ENCODE results near the gene DFFB.
A peak's percentile ranks its signal among the peaks of the same experiment; 100 is the strongest.

Gene DFFB

DNA sequence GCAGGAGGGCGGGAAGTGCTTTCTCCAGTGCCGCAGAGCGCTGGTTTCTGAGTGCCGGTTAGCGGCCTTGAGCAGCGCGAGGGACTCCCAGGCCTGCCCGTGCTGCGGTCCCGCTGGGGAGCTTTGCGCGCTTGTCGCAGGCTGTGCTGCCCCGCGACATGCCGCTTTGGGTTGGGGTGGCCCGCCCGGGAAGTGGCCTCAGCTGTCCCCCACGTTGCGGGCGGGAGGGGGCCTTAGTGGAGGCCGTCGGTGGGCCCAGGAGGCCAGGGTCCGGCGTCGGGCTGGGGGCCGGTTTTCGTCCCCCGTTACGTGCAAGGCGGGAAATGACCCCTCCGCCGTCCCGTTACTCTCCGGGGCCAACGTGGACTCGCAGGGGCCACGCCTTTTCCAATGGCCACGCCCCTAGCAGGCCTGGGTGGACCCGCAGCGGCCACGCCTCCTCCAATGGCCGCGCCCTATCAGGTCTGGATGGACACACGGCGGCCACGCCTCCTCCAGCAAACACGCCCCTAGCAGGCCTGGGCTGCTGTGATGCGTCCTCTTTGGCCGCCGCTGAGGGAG lies 43.8 kb downstream of the DFFB start:
- no peaks in the 10 kb centered on the region for H3K9me3 ChIP-seq (ENCODE audit: control insufficient read depth in 2 of 2, low read length in 2 of 2)
- peak overlapping the region; percentile 63 to 89 for H3K9ac ChIP-seq (ENCODE audit: low read depth in 1 of 2, low read length in 2 of 2)
- no peaks in the 10 kb centered on the region for H3K27me3 ChIP-seq (ENCODE audit: control insufficient read depth in 2 of 2, insufficient read depth in 2 of 2, low read length in 2 of 2)
- peaks cover 6 to 13% of the 10 kb centered on the region in 2 donors for H3K4me1 ChIP-seq (ENCODE audit: control insufficient read depth in 2 of 2, insufficient read depth in 2 of 2, low read length in 2 of 2)
- H3K4me3 ChIP-seq (ENCODE audit: low read length in 2 of 2): peak overlapping the region; percentile 88 to 96
- no peaks in the 10 kb centered on the region for H3K36me3 ChIP-seq (ENCODE audit: control insufficient read depth in 2 of 2, insufficient read depth in 2 of 2, low read length in 2 of 2)
- H3K27ac ChIP-seq (ENCODE audit: low read depth in 2 of 2, low read length in 2 of 2): peak overlapping the region; percentile 96 to 97

DNA sequence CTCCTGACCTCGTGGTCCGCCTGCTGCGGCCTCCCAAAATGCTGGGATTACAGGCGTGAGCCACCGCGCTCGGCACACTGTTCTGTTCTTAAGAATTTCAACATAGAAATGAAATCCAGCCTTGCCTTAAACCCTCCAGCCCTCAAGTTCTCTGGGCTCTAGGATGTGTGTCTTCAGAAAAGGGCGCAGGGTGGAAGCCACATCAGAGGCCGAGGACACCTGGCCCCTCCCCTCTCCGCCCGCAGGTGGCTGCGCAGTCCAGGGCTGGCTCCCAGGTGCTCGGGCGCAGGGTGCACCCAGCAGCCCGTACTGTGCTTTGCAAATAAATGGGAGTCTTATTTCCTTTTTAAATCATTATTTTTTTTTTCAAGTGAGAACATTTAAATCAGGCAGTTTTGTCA lies 44.8 kb downstream of the DFFB start:
- H3K36me3 ChIP-seq (ENCODE audit: control insufficient read depth in 2 of 2, insufficient read depth in 2 of 2, low read length in 2 of 2): no peaks in the 10 kb centered on the region
- H3K27ac ChIP-seq (ENCODE audit: low read depth in 2 of 2, low read length in 2 of 2): no peak overlapping the region
- peaks cover 6 to 13% of the 10 kb centered on the region in 2 donors for H3K4me1 ChIP-seq (ENCODE audit: control insufficient read depth in 2 of 2, insufficient read depth in 2 of 2, low read length in 2 of 2)
- no peaks in the 10 kb centered on the region for H3K27me3 ChIP-seq (ENCODE audit: control insufficient read depth in 2 of 2, insufficient read depth in 2 of 2, low read length in 2 of 2)
- H3K4me3 ChIP-seq (ENCODE audit: low read length in 2 of 2): no peak overlapping the region
- H3K9ac ChIP-seq (ENCODE audit: low read depth in 1 of 2, low read length in 2 of 2): no peak overlapping the region
- H3K9me3 ChIP-seq (ENCODE audit: control insufficient read depth in 2 of 2, low read length in 2 of 2): no peaks in the 10 kb centered on the region

DNA sequence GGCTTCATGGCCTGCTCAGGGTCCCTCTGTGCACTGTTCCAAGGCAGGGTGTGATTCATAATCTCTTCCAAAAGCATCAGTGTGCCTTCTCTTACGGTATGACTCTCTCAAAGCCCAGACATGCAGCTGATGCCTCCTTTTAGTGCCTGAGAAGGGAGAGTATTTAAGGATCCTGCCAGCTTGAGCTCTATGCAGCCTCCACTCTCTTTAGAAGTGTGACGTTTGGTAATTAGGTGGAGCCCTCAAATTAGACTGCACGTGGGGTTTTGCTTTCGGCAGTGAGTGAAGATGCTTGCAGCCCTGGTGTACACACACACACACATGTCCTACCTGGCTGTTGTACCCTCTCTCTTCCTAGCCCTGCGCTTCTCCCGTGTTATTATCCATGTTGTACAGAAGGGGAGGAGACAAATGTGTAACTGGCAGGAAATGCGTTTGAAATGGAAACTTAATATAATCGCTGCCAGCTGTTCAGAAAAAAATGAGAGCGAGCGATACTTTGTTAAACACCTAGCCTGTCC lies 45.4 kb downstream of the DFFB start:
- Histone ChIP-seq H3K4me1 (ENCODE audit: control insufficient read depth in 2 of 2, insufficient read depth in 2 of 2, low read length in 2 of 2) (peaks cover 6 to 13% of the 10 kb centered on the region in 2 donors), H3K9ac (ENCODE audit: low read depth in 1 of 2, low read length in 2 of 2) (no peak overlapping the region), H3K27me3 (ENCODE audit: control insufficient read depth in 2 of 2, insufficient read depth in 2 of 2, low read length in 2 of 2) (no peaks in the 10 kb centered on the region), H3K9me3 (ENCODE audit: control insufficient read depth in 2 of 2, low read length in 2 of 2) (no peaks in the 10 kb centered on the region), H3K4me3 (ENCODE audit: low read length in 2 of 2) (no peak overlapping the region), H3K36me3 (ENCODE audit: control insufficient read depth in 2 of 2, insufficient read depth in 2 of 2, low read length in 2 of 2) (no peaks in the 10 kb centered on the region), H3K27ac (ENCODE audit: low read depth in 2 of 2, low read length in 2 of 2) (no peak overlapping the region)

DNA sequence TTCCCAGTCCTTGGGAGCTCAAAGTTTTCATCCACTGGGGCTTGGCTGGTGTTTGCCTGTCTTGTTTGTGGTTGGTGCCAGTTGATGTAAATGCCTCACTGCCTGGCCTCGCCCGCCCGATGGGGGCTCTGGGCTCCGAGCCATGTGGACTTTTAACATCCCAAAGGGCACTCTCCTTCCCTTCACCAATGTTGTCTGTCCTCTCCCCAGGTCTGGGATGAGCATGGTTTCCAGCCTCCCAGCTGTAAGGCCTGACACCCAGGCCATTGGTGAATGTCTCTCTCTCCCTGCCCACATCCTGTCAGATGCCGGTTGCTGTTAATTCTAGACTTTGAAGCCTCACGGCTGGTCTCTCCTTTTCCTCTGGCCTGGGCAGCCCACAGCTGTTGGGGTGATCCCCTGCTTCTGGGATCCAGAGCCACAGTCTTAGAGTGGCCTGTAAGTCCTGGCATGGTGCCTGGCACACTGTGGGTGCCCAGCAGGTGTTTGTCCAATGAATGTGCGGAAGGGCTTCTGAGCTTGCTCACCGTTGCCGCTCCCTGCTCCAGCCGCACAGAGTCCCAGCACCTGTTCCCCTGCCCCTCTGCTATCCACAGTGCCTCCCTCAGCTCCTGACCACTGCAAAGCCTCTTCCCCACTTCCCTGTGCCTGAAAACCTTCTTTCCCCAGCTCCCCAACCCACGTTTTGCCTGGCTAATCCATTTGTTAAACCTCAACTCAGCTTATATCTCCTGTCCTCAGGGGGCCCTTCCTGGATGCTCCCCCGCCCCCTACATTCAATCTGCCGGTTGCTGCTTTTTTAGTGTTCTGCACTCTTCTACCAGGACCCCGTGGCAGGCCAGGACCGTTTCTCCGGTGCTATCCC lies 46.1 kb downstream of the DFFB start:
- no peak overlapping the region for H3K9ac ChIP-seq (ENCODE audit: low read depth in 1 of 2, low read length in 2 of 2)
- no peaks in the 10 kb centered on the region for H3K36me3 ChIP-seq (ENCODE audit: control insufficient read depth in 2 of 2, insufficient read depth in 2 of 2, low read length in 2 of 2)
- no peaks in the 10 kb centered on the region for H3K27me3 ChIP-seq (ENCODE audit: control insufficient read depth in 2 of 2, insufficient read depth in 2 of 2, low read length in 2 of 2)
- H3K4me1 ChIP-seq (ENCODE audit: control insufficient read depth in 2 of 2, insufficient read depth in 2 of 2, low read length in 2 of 2): peaks cover 6 to 13% of the 10 kb centered on the region in 2 donors
- H3K27ac ChIP-seq (ENCODE audit: low read depth in 2 of 2, low read length in 2 of 2): no peak overlapping the region
- H3K9me3 ChIP-seq (ENCODE audit: control insufficient read depth in 2 of 2, low read length in 2 of 2): no peaks in the 10 kb centered on the region
- no peak overlapping the region for H3K4me3 ChIP-seq (ENCODE audit: low read length in 2 of 2)

DNA sequence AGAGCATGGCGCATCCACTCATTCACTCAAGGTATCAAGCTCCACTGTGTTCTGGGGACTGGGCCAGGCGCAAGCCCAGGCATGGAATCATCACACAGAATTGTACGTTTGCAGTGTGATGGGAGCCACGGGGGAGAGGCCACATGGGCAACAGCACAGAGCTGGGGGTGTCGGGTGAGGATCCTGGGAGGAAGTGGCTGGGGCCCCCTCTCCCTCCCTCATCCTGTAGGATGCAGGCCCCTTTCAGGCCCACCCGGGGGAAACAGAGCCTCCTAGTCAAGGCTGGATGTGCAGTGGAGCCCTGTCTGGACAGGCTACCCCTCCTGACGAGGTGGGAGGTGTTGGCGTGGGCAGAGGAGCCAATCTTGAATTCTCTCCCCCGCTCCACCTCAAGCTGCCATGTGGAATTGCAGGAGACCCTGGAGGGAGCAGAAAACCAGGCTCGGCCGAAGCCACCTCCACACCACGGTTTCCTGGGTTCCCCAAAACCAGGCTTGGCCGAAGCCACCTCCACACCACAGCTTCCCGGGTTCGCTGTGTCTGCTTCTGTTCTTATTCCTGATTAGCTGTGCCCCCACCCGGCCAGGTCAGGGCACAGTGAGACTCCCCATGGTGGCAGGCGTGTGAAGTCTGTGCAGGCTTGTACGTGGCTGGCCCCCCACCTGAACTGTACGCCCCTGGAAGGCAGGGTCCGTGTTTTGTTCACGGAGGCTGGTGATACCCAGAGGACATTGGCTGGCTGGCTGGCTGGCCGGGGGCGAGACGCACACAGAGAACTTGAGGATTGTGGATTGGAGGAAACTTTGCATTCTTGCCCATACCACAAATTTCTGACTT lies 46.9 kb downstream of the DFFB start:
- Histone ChIP-seq H3K27me3 (ENCODE audit: control insufficient read depth in 2 of 2, insufficient read depth in 2 of 2, low read length in 2 of 2) (no peaks in the 10 kb centered on the region), H3K4me3 (ENCODE audit: low read length in 2 of 2) (no peak overlapping the region), H3K36me3 (ENCODE audit: control insufficient read depth in 2 of 2, insufficient read depth in 2 of 2, low read length in 2 of 2) (no peaks in the 10 kb centered on the region), H3K9me3 (ENCODE audit: control insufficient read depth in 2 of 2, low read length in 2 of 2) (no peaks in the 10 kb centered on the region), H3K4me1 (ENCODE audit: control insufficient read depth in 2 of 2, insufficient read depth in 2 of 2, low read length in 2 of 2) (peaks cover 5 to 13% of the 10 kb centered on the region in 2 donors), H3K27ac (ENCODE audit: low read depth in 2 of 2, low read length in 2 of 2) (no peak overlapping the region), H3K9ac (ENCODE audit: low read depth in 1 of 2, low read length in 2 of 2) (no peak overlapping the region)

DNA sequence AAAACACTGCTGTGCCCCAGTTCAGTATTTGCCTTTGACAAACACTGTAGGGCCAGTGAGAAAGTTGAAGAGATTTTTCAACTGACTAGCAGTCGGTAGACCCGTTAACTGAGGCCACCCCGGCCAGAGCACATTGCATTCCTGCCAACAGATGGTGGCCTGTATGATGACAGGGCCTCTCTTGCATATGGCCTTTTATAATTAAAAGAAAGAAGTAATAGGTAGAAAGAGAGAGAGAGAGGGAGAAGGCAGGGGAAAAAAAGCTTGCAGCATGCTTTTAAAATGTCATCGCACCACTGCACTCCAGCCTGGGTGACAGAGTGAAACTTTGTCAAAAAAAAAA lies 47.5 kb downstream of the DFFB start:
- H3K9ac ChIP-seq (ENCODE audit: low read depth in 1 of 2, low read length in 2 of 2): no peak overlapping the region
- H3K27ac ChIP-seq (ENCODE audit: low read depth in 2 of 2, low read length in 2 of 2): no peak overlapping the region
- H3K4me1 ChIP-seq (ENCODE audit: control insufficient read depth in 2 of 2, insufficient read depth in 2 of 2, low read length in 2 of 2): peaks cover 2 to 8% of the 10 kb centered on the region in 2 donors

DNA sequence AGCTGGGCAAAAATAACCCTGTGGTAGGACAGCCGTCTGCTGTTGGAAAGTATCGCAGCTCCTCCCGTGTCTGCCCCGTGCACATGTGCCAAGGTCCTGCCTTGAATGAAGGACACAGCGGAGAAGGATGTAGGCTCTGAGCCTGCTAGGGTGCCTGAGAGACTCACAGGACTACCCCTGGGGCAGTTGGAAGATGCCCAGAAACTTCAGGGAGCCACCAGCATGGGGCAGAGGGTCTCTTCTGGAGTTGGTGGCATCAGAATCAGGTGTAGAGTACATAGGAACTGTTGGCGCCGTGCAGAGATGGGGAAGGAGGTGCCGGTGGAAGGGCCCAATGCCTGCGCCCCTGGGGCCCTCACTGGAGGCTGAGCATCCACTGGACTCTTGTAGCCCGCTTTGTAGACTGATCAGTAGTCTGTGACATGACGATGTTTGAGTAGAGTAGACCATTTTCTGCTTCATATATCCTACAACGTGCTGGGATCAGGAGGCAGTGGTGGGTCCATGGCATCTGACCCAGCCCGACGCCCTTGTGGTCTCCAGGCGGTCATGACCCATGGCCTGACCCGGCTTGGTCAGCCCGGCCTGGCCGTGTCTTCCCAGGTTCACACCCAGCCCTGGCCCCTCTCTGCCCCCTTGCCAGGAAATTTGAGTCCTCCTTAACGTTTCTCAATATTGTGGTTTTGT lies 48.1 kb downstream of the DFFB start:
- H3K4me3 ChIP-seq (ENCODE audit: low read length in 2 of 2): no peak overlapping the region
- no peak overlapping the region for H3K27ac ChIP-seq (ENCODE audit: low read depth in 2 of 2, low read length in 2 of 2)
- H3K9me3 ChIP-seq (ENCODE audit: control insufficient read depth in 2 of 2, low read length in 2 of 2): no peaks in the 10 kb centered on the region
- H3K4me1 ChIP-seq (ENCODE audit: control insufficient read depth in 2 of 2, insufficient read depth in 2 of 2, low read length in 2 of 2): peaks cover 2 to 8% of the 10 kb centered on the region in 2 donors
- no peaks in the 10 kb centered on the region for H3K27me3 ChIP-seq (ENCODE audit: control insufficient read depth in 2 of 2, insufficient read depth in 2 of 2, low read length in 2 of 2)
- H3K36me3 ChIP-seq (ENCODE audit: control insufficient read depth in 2 of 2, insufficient read depth in 2 of 2, low read length in 2 of 2): no peaks in the 10 kb centered on the region
- H3K9ac ChIP-seq (ENCODE audit: low read depth in 1 of 2, low read length in 2 of 2): no peak overlapping the region

More for the DNA sequence above, 47.5 kb downstream of the DFFB start:
- Histone ChIP-seq H3K4me3 (ENCODE audit: low read length in 2 of 2) (no peak overlapping the region), H3K36me3 (ENCODE audit: control insufficient read depth in 2 of 2, insufficient read depth in 2 of 2, low read length in 2 of 2) (no peaks in the 10 kb centered on the region), H3K27me3 (ENCODE audit: control insufficient read depth in 2 of 2, insufficient read depth in 2 of 2, low read length in 2 of 2) (no peaks in the 10 kb centered on the region), H3K9me3 (ENCODE audit: control insufficient read depth in 2 of 2, low read length in 2 of 2) (no peaks in the 10 kb centered on the region)

DNA sequence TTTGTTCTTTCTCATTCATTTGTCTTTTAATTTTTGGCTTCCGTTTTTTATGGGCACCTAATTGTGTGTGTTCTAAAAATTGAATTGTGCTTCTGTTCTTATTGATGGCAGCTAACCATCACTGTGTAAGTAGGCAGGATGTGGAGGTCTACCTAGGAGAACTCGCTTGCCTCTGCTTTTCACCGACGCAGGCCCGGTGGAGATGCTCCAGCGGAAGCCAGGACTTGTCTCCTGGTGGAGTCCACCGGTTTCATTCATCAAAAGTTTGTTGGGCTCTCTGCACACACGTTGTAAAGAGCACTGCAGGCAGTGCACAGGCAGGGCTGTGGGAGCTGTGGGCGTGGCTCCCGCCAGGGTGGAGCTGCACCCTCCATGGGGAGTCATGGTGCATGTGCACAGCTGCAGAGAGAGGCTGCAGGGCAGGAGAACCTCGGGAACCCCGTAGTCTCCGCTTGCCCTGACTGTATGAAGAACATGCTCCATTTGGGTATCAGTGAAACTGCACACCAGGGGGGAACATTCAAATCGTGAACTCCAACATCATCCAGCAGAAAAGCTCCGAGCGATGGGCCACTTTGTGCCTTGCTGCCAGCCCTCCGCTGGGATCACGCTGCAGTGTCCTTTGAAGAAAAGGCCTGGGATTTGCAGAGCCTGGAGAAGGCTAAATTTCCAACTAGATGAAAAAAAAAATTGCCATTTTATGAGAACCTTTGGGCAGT lies 48.8 kb downstream of the DFFB start:
- Histone ChIP-seq H3K9ac (ENCODE audit: low read depth in 1 of 2, low read length in 2 of 2) (no peak overlapping the region), H3K27me3 (ENCODE audit: control insufficient read depth in 2 of 2, insufficient read depth in 2 of 2, low read length in 2 of 2) (peaks cover 0 to under 1% of the 10 kb centered on the region in 2 donors), H3K4me1 (ENCODE audit: control insufficient read depth in 2 of 2, insufficient read depth in 2 of 2, low read length in 2 of 2) (peaks cover 2 to 14% of the 10 kb centered on the region in 2 donors), H3K27ac (ENCODE audit: low read depth in 2 of 2, low read length in 2 of 2) (no peak overlapping the region), H3K36me3 (ENCODE audit: control insufficient read depth in 2 of 2, insufficient read depth in 2 of 2, low read length in 2 of 2) (no peaks in the 10 kb centered on the region), H3K4me3 (ENCODE audit: low read length in 2 of 2) (no peak overlapping the region), H3K9me3 (ENCODE audit: control insufficient read depth in 2 of 2, low read length in 2 of 2) (no peaks in the 10 kb centered on the region)

DNA sequence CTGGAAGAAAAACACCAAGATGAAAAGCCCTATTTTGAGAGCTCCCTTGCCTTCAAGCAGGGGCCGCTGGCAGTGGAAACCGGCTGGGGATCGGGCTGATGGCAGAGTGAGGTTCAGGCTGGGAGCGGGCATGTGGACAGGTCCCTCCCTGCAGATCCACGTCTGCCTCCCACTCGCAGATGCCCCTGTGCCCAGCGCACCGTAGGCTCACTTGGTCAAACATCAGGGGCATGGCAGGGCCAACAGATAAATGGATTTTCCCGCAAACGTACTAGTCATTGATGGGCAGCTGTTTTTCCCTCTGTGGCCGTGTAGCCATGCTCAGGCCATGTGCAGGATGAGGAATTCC lies 49.4 kb downstream of the DFFB start:
- no peaks in the 10 kb centered on the region for H3K36me3 ChIP-seq (ENCODE audit: control insufficient read depth in 2 of 2, insufficient read depth in 2 of 2, low read length in 2 of 2)
- H3K4me1 ChIP-seq (ENCODE audit: control insufficient read depth in 2 of 2, insufficient read depth in 2 of 2, low read length in 2 of 2): peaks cover 2 to 14% of the 10 kb centered on the region in 2 donors
- no peaks in the 10 kb centered on the region for H3K9me3 ChIP-seq (ENCODE audit: control insufficient read depth in 2 of 2, low read length in 2 of 2)
- peaks cover 0 to 4% of the 10 kb centered on the region in 2 donors for H3K27me3 ChIP-seq (ENCODE audit: control insufficient read depth in 2 of 2, insufficient read depth in 2 of 2, low read length in 2 of 2)
- no peak overlapping the region for H3K9ac ChIP-seq (ENCODE audit: low read depth in 1 of 2, low read length in 2 of 2)
- H3K4me3 ChIP-seq (ENCODE audit: low read length in 2 of 2): no peak overlapping the region
- H3K27ac ChIP-seq (ENCODE audit: low read depth in 2 of 2, low read length in 2 of 2): no peak overlapping the region
